NT2/D1 (cell line): ENCODE data around the gene DDI1.

Experiments
- YY1 ChIP-seq: IDR thresholded peaks from 2 replicates; pipeline ENCODE4 v1.6.1; 2011; ENCODE audit not compliant: insufficient read length, insufficient read depth
- ZNF274 ChIP-seq: IDR thresholded peaks from 2 replicates; pipeline ENCODE4 v1.6.1; 2011; ENCODE audit warnings: mild to moderate bottlenecking, low read depth, low read length

DNA sequence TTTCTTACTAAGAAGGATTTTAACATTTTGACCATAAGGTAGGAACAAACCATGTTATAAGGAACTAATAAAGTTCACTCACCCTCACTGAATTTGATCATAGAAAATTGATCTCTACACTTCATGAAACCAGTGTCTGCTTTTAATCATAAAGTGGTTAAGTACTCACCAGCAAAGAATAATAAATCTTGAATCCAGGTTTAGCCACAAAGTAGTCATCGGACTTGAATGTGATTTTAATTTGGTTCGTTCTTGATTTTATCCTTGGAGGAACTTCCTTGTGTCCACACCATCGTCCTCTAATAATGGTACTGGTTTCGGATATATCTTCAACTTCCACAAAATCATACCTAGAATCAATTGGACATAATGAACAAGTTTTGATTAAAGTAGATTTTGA lies 40.5 kb upstream of the DDI1 start:
- TF ChIP-seq ZNF274 (no peak), YY1 (no peak)
